Measurements from ENCODE around the gene ADARB2.

ADARB2 gene

GRCh38 chr10:1687190-1687589, 50.1 kb downstream of the ADARB2 start:
- no peak for DNase-seq (ENCODE audit: low read depth in 2 of 2, low spot score in 1 of 2)

- DNase-seq (ENCODE audit: low read depth in 2 of 2, low spot score in 1 of 2), result no peak
Observed at GRCh38 chr10:1686491-1686749, 50.9 kb downstream of the ADARB2 start.

- no peak for DNase-seq (ENCODE audit: low read depth in 2 of 2, low spot score in 1 of 2)
Observed at GRCh38 chr10:1685699-1686490, 51.4 kb downstream of the ADARB2 start.

GRCh38 chr10:1684991-1685390, 52.3 kb downstream of the ADARB2 start:
- no peak for DNase-seq (ENCODE audit: low read depth in 2 of 2, low spot score in 1 of 2)

GRCh38 chr10:1683649-1684048, 53.7 kb downstream of the ADARB2 start:
- DNase-seq (ENCODE audit: low read depth in 2 of 2, low spot score in 1 of 2), result no peak

- no peak for DNase-seq (ENCODE audit: low read depth in 2 of 2, low spot score in 1 of 2)
Observed at GRCh38 chr10:1679821-1680650, 57.3 kb downstream of the ADARB2 start.

GRCh38 chr10:1678084-1678483, 59.2 kb downstream of the ADARB2 start:
- DNase-seq (ENCODE audit: low read depth in 2 of 2, low spot score in 1 of 2), result no peak

- no peak for DNase-seq (ENCODE audit: low read depth in 2 of 2, low spot score in 1 of 2)
Observed at GRCh38 chr10:1677307-1677939, 59.9 kb downstream of the ADARB2 start.

GRCh38 chr10:1674501-1674900, 62.8 kb downstream of the ADARB2 start:
- DNase-seq (ENCODE audit: low read depth in 2 of 2, low spot score in 1 of 2), result no peak

GRCh38 chr10:1673568-1674345, 63.6 kb downstream of the ADARB2 start:
- DNase-seq (ENCODE audit: low read depth in 2 of 2, low spot score in 1 of 2), result no peak

GRCh38 chr10:1672001-1672781, 65.1 kb downstream of the ADARB2 start:
- no peak for DNase-seq (ENCODE audit: low read depth in 2 of 2, low spot score in 1 of 2)

- DNase-seq (ENCODE audit: low read depth in 2 of 2, low spot score in 1 of 2), result no peak
Observed at GRCh38 chr10:1671366-1672000, 65.8 kb downstream of the ADARB2 start.

GRCh38 chr10:1670541-1671365, 66.6 kb downstream of the ADARB2 start:
- no peak for DNase-seq (ENCODE audit: low read depth in 2 of 2, low spot score in 1 of 2)

GRCh38 chr10:1669433-1669832, 67.9 kb downstream of the ADARB2 start:
- DNase-seq (ENCODE audit: low read depth in 2 of 2, low spot score in 1 of 2), result no peak

GRCh38 chr10:1668399-1668798, 68.9 kb downstream of the ADARB2 start:
- DNase-seq (ENCODE audit: low read depth in 2 of 2, low spot score in 1 of 2), result no peak

- no peak for DNase-seq (ENCODE audit: low read depth in 2 of 2, low spot score in 1 of 2)
Observed at GRCh38 chr10:1667392-1667791, 69.9 kb downstream of the ADARB2 start.

- DNase-seq (ENCODE audit: low read depth in 2 of 2, low spot score in 1 of 2), result no peak
Observed at GRCh38 chr10:1666147-1666546, 71.2 kb downstream of the ADARB2 start.

GRCh38 chr10:1665681-1666080, 71.6 kb downstream of the ADARB2 start:
- no peak for DNase-seq (ENCODE audit: low read depth in 2 of 2, low spot score in 1 of 2)

- no peak for DNase-seq (ENCODE audit: low read depth in 2 of 2, low spot score in 1 of 2)
Observed at GRCh38 chr10:1665021-1665661, 72.2 kb downstream of the ADARB2 start.
